Measurements from ENCODE around the gene IRF7. TPM values are rescaled to one million over a fixed set of nuclear protein-coding genes. Genes with fewer than 3 reads are reported as not detected.
A peak's percentile ranks its signal among the peaks of the same experiment; 100 is the strongest.

Gene IRF7
- total and polyA plus RNA-seq, 3 experiments from 2014 or later = 16.4 to 38.6 (median 18.0) TPM

DNA sequence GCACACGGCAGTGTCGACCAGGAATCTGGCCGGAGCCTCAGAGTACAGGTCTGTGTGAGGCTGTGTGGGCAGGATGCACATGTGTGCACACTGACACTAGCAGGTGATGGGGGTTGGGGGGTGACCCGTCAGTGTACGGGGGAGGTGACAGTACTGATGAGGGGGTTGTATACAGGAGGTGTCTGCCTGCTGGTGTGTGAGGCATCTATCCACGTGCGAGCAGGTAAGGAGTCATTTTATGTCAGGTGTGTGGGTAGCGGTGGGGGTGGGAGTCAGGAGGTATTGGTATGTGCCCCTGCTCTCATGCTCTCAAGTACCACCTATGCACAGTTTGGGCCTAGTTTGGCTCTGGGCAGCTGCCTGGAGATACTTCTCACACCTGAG is 44.0 kb downstream of the IRF7 start:
- H3K36me3 ChIP-seq (ENCODE audit: insufficient read depth, low read length) = no peaks in the 10 kb centered on the region
- H3K27me3 Mint-ChIP-seq = peaks cover 7 to 8% of the 10 kb centered on the region in 2 donors

DNA sequence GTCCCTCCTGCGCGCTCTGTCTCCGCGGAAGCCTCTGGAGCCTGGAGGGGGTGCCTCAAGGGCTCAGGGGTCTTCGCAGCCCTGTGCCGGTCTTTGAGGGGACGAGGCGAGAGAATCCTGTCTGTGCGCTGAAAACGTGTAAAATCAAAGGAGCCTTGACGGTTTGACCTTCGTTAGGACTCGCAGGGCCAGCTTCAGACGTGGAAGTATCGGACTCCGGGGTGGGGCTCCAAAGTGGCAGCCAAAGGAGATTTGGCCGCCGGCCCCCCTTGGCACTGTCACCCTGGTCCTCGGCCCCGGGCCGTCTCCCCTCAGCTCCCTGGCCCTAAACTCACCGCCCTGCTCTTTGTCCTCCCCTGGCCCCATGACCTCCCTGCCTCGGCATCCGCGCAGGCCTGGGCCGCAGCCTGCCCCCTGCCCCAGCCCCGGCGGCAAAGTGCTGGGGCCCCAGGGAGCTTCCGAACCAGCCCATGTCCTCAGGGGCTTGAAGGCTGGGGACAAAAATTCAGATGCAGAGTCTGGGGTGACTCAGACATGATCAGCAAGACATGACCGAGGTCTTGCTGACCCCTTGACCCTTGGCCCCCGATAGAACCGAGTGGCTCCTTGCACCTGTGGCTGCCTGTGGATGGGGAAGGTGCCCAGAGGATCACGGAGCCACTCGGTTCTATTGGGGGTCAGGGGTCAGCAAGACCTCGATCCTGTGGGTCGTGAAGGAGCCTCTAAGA is 46.4 kb downstream of the IRF7 start:
- Histone ChIP-seq H3K27me3 (ENCODE audit: insufficient read depth, low read length, poor library complexity, severe bottlenecking) (no peaks in the 10 kb centered on the region), H3K9me3 (ENCODE audit: low read length) (no peaks in the 10 kb centered on the region), H3K4me1 (ENCODE audit: insufficient read depth, low read length) (peaks cover 9% of the 10 kb centered on the region), H3K27ac (ENCODE audit: low read depth, low read length) (peak overlapping the region; percentile 80), H3K36me3 (ENCODE audit: insufficient read depth, low read length) (no peaks in the 10 kb centered on the region), H3K4me3 (ENCODE audit: low read length) (peak overlapping the region; percentile 60)
- Mint-ChIP-seq H3K36me3 (peaks cover 0 to 1% (median 0%) of the 10 kb centered on the region in 3 donors), H3K4me3 (peak overlapping the region; percentile 68 to 90 (median 79)), H3K27me3 (no peaks in the 10 kb centered on the region), H3K27ac (peak overlapping the region in 6 of 8 donors; percentile 54 to 79 (median 70)), H3K4me1 (peaks cover 4 to 13% (median 6%) of the 10 kb centered on the region in 3 donors), H3K9me3 (no peaks in the 10 kb centered on the region)
- DNase-seq = no peak
- POLR2A ChIA-PET = interaction anchor here (0.6 to 1.2 kb wide), 5 partner anchors 13 to 285 kb away, joined by 3 to 4 read pairs (median 3); partner anchors contain the start of gene TMEM80
- CTCF ChIA-PET = no interaction called here

More for the DNA sequence above, 44.0 kb downstream of the IRF7 start:
- Mint-ChIP-seq H3K4me1 (peaks cover 13 to 26% (median 15%) of the 10 kb centered on the region in 3 donors), H3K27ac (peak overlapping the region in 1 of 8 donors; percentile 65), H3K4me3 (peak overlapping the region in 2 of 7 donors; percentile 23 to 41), H3K36me3 (peaks cover 0 to 3% (median 0%) of the 10 kb centered on the region in 3 donors), H3K9me3 (no peaks in the 10 kb centered on the region)
- ChIA-PET POLR2A (no interaction called here), CTCF (interaction anchor here (1.0 kb wide), 1 partner anchor 17 kb away, joined by 3 read pairs; no protein-coding TSS in a partner anchor)
- no peak overlapping the region for H3K4me3 ChIP-seq (ENCODE audit: low read length)
- H3K27ac ChIP-seq (ENCODE audit: low read depth, low read length) = no peak overlapping the region
- no peaks in the 10 kb centered on the region for H3K27me3 ChIP-seq (ENCODE audit: insufficient read depth, low read length, poor library complexity, severe bottlenecking)
- H3K9me3 ChIP-seq (ENCODE audit: low read length) = no peaks in the 10 kb centered on the region
- H3K4me1 ChIP-seq (ENCODE audit: insufficient read depth, low read length) = peaks cover 15% of the 10 kb centered on the region
- DNase-seq = no peak

DNA sequence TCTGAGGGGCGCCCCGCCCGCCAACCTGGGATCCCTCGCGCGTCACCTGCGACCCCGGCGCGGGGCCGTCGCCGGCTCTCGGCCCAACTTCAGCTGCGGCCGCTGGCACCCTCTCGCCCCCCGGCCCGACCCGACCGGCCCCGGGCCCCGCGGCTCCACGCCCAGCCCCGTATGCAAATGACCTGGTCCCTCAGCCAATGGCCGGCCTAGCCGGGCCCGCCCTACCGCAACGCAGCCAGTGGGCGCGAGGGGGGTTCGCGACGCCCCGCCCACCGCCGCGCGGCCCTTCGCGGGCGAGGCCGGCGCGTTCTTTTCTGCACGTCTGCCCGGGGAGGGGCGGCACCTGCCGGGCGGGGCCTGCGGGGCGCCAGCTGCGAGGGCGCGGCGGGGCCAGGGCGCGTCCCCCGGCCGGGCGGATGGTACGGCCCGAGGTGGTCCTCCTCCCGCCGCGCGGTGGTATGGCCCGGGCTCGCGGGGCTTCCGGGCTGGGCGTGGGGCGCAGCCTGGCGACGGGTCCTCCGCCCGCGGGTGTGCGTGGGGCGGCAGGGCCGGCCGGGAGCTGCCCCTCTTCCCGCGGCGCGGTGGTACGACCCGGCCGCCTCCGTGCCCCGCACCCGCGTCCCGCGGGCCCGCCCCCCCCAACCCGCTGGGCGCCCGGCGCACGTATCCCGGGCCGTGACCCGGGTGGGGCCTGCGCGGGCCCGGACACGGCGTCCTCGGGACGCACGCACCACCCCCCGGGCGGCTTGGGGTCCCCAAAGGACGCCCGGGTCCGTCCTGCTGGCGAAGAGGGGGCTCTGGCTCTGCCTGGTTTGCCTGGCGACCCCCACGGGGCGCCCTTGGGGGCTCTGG is 47.2 kb downstream of the IRF7 start:
- Mint-ChIP-seq H3K27me3 (no peaks in the 10 kb centered on the region), H3K36me3 (peaks cover 0 to 6% (median 0%) of the 10 kb centered on the region in 3 donors), H3K4me3 (peak overlapping the region; percentile 68 to 90 (median 75)), H3K9me3 (no peaks in the 10 kb centered on the region), H3K4me1 (peaks cover 0 to 10% (median 3%) of the 10 kb centered on the region in 3 donors), H3K27ac (peak overlapping the region in 2 of 8 donors; percentile 63 to 74)
- no peaks in the 10 kb centered on the region for H3K9me3 ChIP-seq (ENCODE audit: low read length)
- CTCF ChIA-PET = no interaction called here
- POLR2A ChIA-PET = interaction anchor here (0.6 to 1.2 kb wide), 7 partner anchors 12 to 361 kb away, joined by 3 to 4 read pairs (median 3); partner anchors contain the start of genes BET1L, IRF7, RIC8A and TMEM80
- no peaks in the 10 kb centered on the region for H3K36me3 ChIP-seq (ENCODE audit: insufficient read depth, low read length)
- DNase-seq = peak; percentile 90 to 97 (median 94)
- H3K4me3 ChIP-seq (ENCODE audit: low read length) = peak overlapping the region; percentile 60
- H3K4me1 ChIP-seq (ENCODE audit: insufficient read depth, low read length) = peaks cover 9% of the 10 kb centered on the region
- no peaks in the 10 kb centered on the region for H3K27me3 ChIP-seq (ENCODE audit: insufficient read depth, low read length, poor library complexity, severe bottlenecking)
- peak overlapping the region; percentile 80 for H3K27ac ChIP-seq (ENCODE audit: low read depth, low read length)

DNA sequence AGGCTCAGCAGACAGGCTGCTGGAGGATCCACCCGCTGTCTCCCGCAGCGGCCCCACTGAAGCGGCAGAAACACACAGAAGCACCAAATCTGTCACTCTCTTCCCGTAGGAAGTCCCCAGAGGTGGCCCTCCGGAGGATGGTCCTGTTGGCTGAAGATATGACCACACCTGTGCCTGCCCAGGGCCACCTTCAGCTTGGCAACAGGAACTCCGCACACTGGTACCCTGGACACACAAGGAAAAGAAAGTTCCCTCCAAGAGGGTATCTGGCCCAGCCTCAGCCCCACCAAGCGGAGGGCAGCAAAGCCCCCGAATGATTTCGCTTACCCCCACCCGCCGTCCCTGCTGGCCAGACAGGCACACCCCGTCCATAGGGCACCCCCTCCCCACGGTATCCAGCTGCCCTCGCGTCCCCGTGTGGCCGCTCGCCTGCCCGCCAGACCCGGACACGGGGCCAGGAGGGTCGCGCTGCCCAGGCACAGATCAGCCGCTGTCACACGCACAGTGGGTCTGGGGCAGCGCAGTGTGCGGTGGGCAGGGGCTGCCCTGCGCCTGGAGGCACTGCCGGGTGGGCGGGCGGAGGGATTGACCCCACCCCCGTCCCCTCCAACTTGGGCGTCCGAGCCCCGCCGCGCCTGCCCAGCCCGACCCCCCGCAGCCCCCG is 48.0 kb downstream of the IRF7 start:
- Histone ChIP-seq H3K36me3 (ENCODE audit: insufficient read depth, low read length) (no peaks in the 10 kb centered on the region), H3K4me3 (ENCODE audit: low read length) (no peak overlapping the region), H3K27ac (ENCODE audit: low read depth, low read length) (peak overlapping the region; percentile 60), H3K27me3 (ENCODE audit: insufficient read depth, low read length, poor library complexity, severe bottlenecking) (no peaks in the 10 kb centered on the region), H3K9me3 (ENCODE audit: low read length) (no peaks in the 10 kb centered on the region), H3K4me1 (ENCODE audit: insufficient read depth, low read length) (peaks cover 9% of the 10 kb centered on the region)
- peaks cover 0 to 10% (median 3%) of the 10 kb centered on the region in 3 donors for H3K4me1 Mint-ChIP-seq
- DNase-seq = peak in 4 of 5 donors; percentile 22 to 66 (median 35)
- H3K9me3 Mint-ChIP-seq = no peaks in the 10 kb centered on the region
- H3K4me3 Mint-ChIP-seq = peak overlapping the region; percentile 39 to 82 (median 74)
- no peaks in the 10 kb centered on the region for H3K27me3 Mint-ChIP-seq
- ChIA-PET POLR2A (interaction anchor here (0.8 to 1.2 kb wide), 5 partner anchors 8 to 360 kb away, joined by 3 to 4 read pairs (median 3); partner anchors contain the start of genes BET1L, IRF7, PHRF1 and RIC8A), CTCF (interaction anchor here (1.4 kb wide), 1 partner anchor 155 kb away, joined by 3 read pairs; no protein-coding TSS in a partner anchor)
- peaks cover 0 to 8% (median 0%) of the 10 kb centered on the region in 3 donors for H3K36me3 Mint-ChIP-seq
- H3K27ac Mint-ChIP-seq = peak overlapping the region in 7 of 8 donors; percentile 39 to 87 (median 81)

DNA sequence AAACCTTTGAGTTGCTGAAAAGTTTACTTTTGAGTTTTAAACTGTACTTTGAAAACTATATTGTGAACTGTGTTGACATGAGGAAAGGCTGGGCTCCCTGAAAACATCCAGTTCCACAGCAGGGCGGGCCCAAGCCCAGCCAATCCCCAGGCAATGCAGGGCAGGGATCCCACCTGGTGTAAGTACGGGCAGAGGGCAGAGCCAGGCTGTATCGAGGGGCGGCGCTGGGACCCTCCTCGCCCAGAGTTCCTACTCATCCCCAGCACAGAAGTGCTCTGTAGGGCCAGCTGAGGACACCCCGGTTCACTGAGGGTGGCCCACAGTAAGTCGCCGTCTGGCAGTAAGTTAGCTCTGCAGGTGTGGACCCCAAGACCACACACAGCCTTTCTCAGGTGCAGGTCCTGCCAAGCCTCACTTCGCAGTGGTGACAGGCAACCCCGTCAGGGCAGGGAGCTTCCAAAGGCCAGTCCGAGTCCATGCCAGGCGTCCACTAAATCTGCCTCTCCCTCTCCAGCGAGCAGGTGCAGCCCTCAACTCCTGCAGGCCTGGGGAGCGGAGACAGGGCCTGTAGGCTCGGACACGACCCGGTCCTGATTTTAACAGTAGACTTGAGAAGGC is 48.6 kb downstream of the IRF7 start:
- DNase-seq = no peak
- POLR2A ChIA-PET = interaction anchor here (0.8 to 0.9 kb wide), 2 partner anchors 9 to 128 kb away, joined by 3 read pairs; partner anchors contain the start of genes DEAF1, PHRF1 and TMEM80
- H3K27ac Mint-ChIP-seq = peak overlapping the region in 6 of 8 donors; percentile 67 to 88 (median 83)

DNA sequence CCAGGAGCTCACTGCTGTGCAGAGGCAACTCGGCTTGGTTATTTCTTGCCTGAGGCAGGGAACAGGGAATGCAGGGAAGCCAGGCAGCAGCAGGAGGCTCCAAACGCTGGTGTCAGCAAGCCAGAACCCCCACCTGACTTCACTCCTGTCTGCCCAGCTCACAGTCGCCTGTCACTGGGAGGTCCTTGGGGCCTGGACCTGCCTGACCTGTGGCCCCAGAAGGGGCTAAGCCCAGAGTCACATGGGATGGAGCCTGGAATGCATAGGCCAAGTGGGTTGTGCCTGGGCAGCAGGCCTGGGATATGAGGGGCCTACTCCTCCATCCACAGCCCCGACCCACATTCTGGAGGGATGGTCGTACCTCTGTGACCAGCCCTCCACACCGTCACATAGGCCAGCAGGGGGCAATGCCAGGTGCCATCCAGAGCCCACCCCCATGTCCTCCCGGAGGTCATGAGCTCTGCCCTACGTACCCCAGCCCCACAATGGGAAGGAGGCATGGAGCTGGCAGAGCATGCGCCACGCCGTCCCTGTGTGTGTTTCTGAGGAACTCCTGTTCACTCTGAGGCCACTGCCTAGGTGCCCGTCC is 49.7 kb downstream of the IRF7 start:
- Histone ChIP-seq H3K4me1 (ENCODE audit: insufficient read depth, low read length) (peaks cover 19% of the 10 kb centered on the region), H3K4me3 (ENCODE audit: low read length) (no peak overlapping the region), H3K27ac (ENCODE audit: low read depth, low read length) (no peak overlapping the region), H3K9me3 (ENCODE audit: low read length) (no peaks in the 10 kb centered on the region), H3K36me3 (ENCODE audit: insufficient read depth, low read length) (no peaks in the 10 kb centered on the region), H3K27me3 (ENCODE audit: insufficient read depth, low read length, poor library complexity, severe bottlenecking) (no peaks in the 10 kb centered on the region)
- H3K4me3 Mint-ChIP-seq = peak overlapping the region in 1 of 7 donors; percentile 74
- H3K27ac Mint-ChIP-seq = no peak overlapping the region
- H3K4me1 Mint-ChIP-seq = peaks cover 5 to 18% (median 7%) of the 10 kb centered on the region in 3 donors
- H3K9me3 Mint-ChIP-seq = no peaks in the 10 kb centered on the region
- peaks cover 0 to 11% (median 0%) of the 10 kb centered on the region in 3 donors for H3K36me3 Mint-ChIP-seq
- DNase-seq = no peak
- POLR2A ChIA-PET = interaction anchor here (0.9 kb wide), 1 partner anchor 129 kb away, joined by 3 read pairs; the partner anchor contains the start of genes DEAF1 and TMEM80
- CTCF ChIA-PET = interaction anchor here (1.4 to 3.0 kb wide), 3 partner anchors 9 to 157 kb away, joined by 3 to 17 read pairs (median 11); partner anchors contain the start of gene PHRF1
- peaks cover 0 to 2% of the 10 kb centered on the region in 2 donors for H3K27me3 Mint-ChIP-seq

More for the DNA sequence above, 48.6 kb downstream of the IRF7 start:
- CTCF ChIA-PET = interaction anchor here (1.4 to 3.0 kb wide), 3 partner anchors 8 to 156 kb away, joined by 3 to 17 read pairs (median 11); partner anchors contain the start of gene PHRF1
- Histone ChIP-seq H3K4me3 (ENCODE audit: low read length) (no peak overlapping the region), H3K36me3 (ENCODE audit: insufficient read depth, low read length) (no peaks in the 10 kb centered on the region), H3K27me3 (ENCODE audit: insufficient read depth, low read length, poor library complexity, severe bottlenecking) (no peaks in the 10 kb centered on the region), H3K27ac (ENCODE audit: low read depth, low read length) (peak overlapping the region; percentile 60), H3K9me3 (ENCODE audit: low read length) (no peaks in the 10 kb centered on the region), H3K4me1 (ENCODE audit: insufficient read depth, low read length) (peaks cover 12% of the 10 kb centered on the region)
- H3K27me3 Mint-ChIP-seq = no peaks in the 10 kb centered on the region
- H3K4me1 Mint-ChIP-seq = peaks cover 0 to 10% (median 3%) of the 10 kb centered on the region in 3 donors
- H3K4me3 Mint-ChIP-seq = peak overlapping the region; percentile 39 to 82 (median 74)
- no peaks in the 10 kb centered on the region for H3K9me3 Mint-ChIP-seq
- peaks cover 0 to 8% (median 0%) of the 10 kb centered on the region in 3 donors for H3K36me3 Mint-ChIP-seq

Data from CD8-positive, alpha-beta memory T cell (primary cell).